HG03469 (cell line): ENCODE results near the gene ZNF225.
"Not testable (repeated sequence)": the region's sequence is repeated elsewhere in the genome, so short reads cannot be mapped to it uniquely, and the experiment has no call there.

Experiments used
- ATAC-seq: cut with Tn5 transposase; IDR thresholded peaks from one replicate; pipeline ENCODE4 v1.9.1; 2021; ENCODE audit warnings: mild to moderate bottlenecking, moderate library complexity, moderate number of reproducible peaks; ENCODE audit not compliant: unreplicated experiment

ZNF225 gene

GRCh38 chr19:44113138-44113783, at the start of gene ZNF225:
TSS of gene ZNF225 (plus strand) at chr19:44113399. CDS start at chr19:44115828, 2,429 bp downstream.
- peak; percentile 87 for ATAC-seq

- no peak for ATAC-seq
Measured at GRCh38 chr19:44066305-44066704, 46.9 kb upstream of the ZNF225 start.

GRCh38 chr19:44069415-44069814, 43.8 kb upstream of the ZNF225 start:
- no peak for ATAC-seq

GRCh38 chr19:44071824-44072542, 41.2 kb upstream of the ZNF225 start, which contains the start of gene ZNF284:
TSS of gene ZNF284 (plus strand) at chr19:44072159. CDS start at chr19:44076390, 4,231 bp downstream.
- ATAC-seq = peak; percentile 89

- ATAC-seq = no peak
Measured at GRCh38 chr19:44072543-44073401, 40.4 kb upstream of the ZNF225 start.

GRCh38 chr19:44076325-44076724, 36.9 kb upstream of the ZNF225 start:
- no peak for ATAC-seq

GRCh38 chr19:44092108-44092507, 21.1 kb upstream of the ZNF225 start:
- no peak for ATAC-seq

- ATAC-seq = no peak
Measured at GRCh38 chr19:44093931-44094765, 19.1 kb upstream of the ZNF225 start, which contains the start of gene ZNF224. TSS of gene ZNF224 (plus strand) at chr19:44094361. CDS start at chr19:44097874, 3,513 bp downstream.

- ATAC-seq = no peak
Measured at GRCh38 chr19:44107751-44108150, 5.4 kb upstream of the ZNF225 start.

GRCh38 chr19:44109458-44109857, 3.7 kb upstream of the ZNF225 start:
- no peak for ATAC-seq

- no peak for ATAC-seq
Measured at GRCh38 chr19:44111910-44112463, 1.2 kb upstream of the ZNF225 start.

GRCh38 chr19:44112802-44113137, 429 bp upstream of the ZNF225 start:
- no peak for ATAC-seq

GRCh38 chr19:44113784-44114390, 688 bp downstream of the ZNF225 start:
- no peak for ATAC-seq

- not testable (repeated sequence) for ATAC-seq
Measured at GRCh38 chr19:44121162-44121561, 8.0 kb downstream of the ZNF225 start.

- no peak for ATAC-seq
Measured at GRCh38 chr19:44131955-44132354, 18.8 kb downstream of the ZNF225 start.

- no peak for ATAC-seq
Measured at GRCh38 chr19:44141191-44142058, 28.2 kb downstream of the ZNF225 start, which contains the start of gene ZNF234. TSS of gene ZNF234 (plus strand) at chr19:44141554. CDS start at chr19:44144633, 3,079 bp downstream.

GRCh38 chr19:44142059-44142433, 28.8 kb downstream of the ZNF225 start:
- no peak for ATAC-seq

- no peak for ATAC-seq
Measured at GRCh38 chr19:44149776-44150175, 36.6 kb downstream of the ZNF225 start.

GRCh38 chr19:44151491-44151890, 38.3 kb downstream of the ZNF225 start:
- ATAC-seq = no peak
